Measurements from ENCODE around the gene PDE10A. TPM values are rescaled to one million over a fixed set of nuclear protein-coding genes. Genes with fewer than 3 reads are reported as not detected.

The PDE10A gene
- total and polyA plus RNA-seq, 9 donors, result 5.9 to 344 (median 88.7) TPM

DNA sequence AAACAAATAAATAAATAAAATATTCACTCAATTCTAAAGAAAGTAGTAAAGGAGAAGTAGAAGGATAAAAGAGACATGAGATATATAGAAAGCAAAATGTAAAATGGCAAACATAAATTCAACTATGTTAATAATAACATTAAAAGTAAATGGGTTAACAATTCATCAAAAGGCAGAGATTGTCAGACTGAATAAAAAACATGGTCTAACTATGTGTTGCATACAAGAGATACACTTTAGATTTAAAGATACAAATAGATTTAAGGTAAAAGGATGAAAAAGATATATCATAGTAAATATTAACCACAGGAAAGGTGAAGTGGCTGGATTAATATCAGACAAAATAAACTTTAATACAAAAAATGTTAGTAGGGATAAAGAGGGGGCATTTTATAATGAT, 35.8 kb upstream of the PDE10A start:
- Histone ChIP-seq H3K4me1 (ENCODE audit: insufficient read depth) (no peaks in the 10 kb centered on the region), H3K36me3 (no peaks in the 10 kb centered on the region), H3K4me3 (no peak overlapping the region), H3K9me3 (no peaks in the 10 kb centered on the region), H3K27me3 (no peaks in the 10 kb centered on the region), H3K27ac (no peak overlapping the region)
- no peak for DNase-seq
- intact Hi-C loops (cut with DNase I), result no loop called here
- no peak for TF ChIP-seq EP300 (IDR thresholded peaks at IDR 0.05)
- TF ChIP-seq POLR2A (IDR thresholded peaks at IDR 0.05), result no peak
- TF ChIP-seq CTCF (IDR thresholded peaks at IDR 0.05), result no peak

DNA sequence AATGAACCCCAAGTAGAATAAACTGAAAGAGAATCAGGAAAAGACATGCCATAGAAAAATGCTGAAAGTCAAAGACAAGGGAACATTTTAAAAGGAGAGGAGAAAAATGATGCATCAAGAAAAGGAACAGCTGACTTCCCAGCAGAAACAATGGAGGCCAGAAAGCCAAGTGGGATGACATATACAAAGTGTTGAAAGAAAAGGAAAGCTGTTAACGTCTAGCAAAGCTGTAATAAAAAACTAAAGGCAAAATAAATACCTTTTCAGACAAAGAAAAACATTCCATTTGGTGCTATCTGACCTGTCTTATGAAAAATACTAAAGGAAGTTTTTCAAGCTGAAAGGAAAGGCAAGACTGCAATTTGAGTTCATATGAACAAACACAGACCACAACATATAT, 34.1 kb upstream of the PDE10A start:
- Histone ChIP-seq H3K9me3 (no peaks in the 10 kb centered on the region), H3K36me3 (no peaks in the 10 kb centered on the region), H3K27me3 (no peaks in the 10 kb centered on the region), H3K4me3 (no peak overlapping the region), H3K27ac (no peak overlapping the region), H3K4me1 (ENCODE audit: insufficient read depth) (no peaks in the 10 kb centered on the region)
- intact Hi-C loops (cut with DNase I), result no loop called here
- 41 to 42% (median 41%) methylated on average over 1 of the region's 1 CpG for WGBS, 3 donors
- no peak for DNase-seq
- no peak for TF ChIP-seq EP300 (IDR thresholded peaks at IDR 0.05)
- TF ChIP-seq POLR2A (IDR thresholded peaks at IDR 0.05), result no peak
- no peak for TF ChIP-seq CTCF (IDR thresholded peaks at IDR 0.05)

GRCh38 chr6:165695722-165696515, 32.9 kb upstream of the PDE10A start:
- intact Hi-C loops (cut with DNase I), result no loop called here
- no peak overlapping the region for H3K4me3 ChIP-seq
- TF ChIP-seq CTCF (IDR thresholded peaks at IDR 0.05) (no peak), POLR2A (IDR thresholded peaks at IDR 0.05) (no peak), EP300 (IDR thresholded peaks at IDR 0.05) (no peak)
- H3K4me1 ChIP-seq (ENCODE audit: insufficient read depth), result no peaks in the 10 kb centered on the region
- 71 to 78% (median 75%) methylated on average over 8 of the region's 8 CpGs for WGBS, 3 donors
- DNase-seq, result no peak
- H3K27ac ChIP-seq, result no peak overlapping the region
- H3K36me3 ChIP-seq, result no peaks in the 10 kb centered on the region
- H3K27me3 ChIP-seq, result no peaks in the 10 kb centered on the region
- no peaks in the 10 kb centered on the region for H3K9me3 ChIP-seq

DNA sequence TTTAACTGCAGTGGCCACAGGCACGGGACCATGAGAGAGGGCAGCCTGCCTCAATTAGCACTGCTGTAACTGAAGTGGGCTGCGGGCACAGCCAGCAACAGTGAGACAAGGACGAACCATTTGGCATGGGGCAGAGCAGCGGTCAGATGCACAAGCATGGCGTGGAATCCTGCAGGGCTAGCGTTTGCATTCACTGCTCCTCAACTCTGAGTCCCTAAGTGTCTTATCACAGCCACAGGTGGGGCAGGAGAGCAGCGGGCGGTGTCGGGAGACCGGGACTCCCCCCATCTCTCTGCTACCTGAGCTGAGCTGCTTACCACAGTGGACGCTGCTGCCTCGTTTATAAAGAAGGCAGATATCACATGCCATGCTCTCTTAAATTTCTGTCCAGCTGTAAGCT, 31.3 kb upstream of the PDE10A start:
- no peaks in the 10 kb centered on the region for H3K27me3 ChIP-seq
- no peak overlapping the region for H3K4me3 ChIP-seq
- DNase-seq, result no peak
- H3K27ac ChIP-seq, result no peak overlapping the region
- H3K36me3 ChIP-seq, result no peaks in the 10 kb centered on the region
- no peaks in the 10 kb centered on the region for H3K4me1 ChIP-seq (ENCODE audit: insufficient read depth)
- intact Hi-C loops (cut with DNase I), result no loop called here
- 29 to 64% (median 39%) methylated on average over 12 of the region's 12 CpGs for WGBS, 3 donors
- H3K9me3 ChIP-seq, result no peaks in the 10 kb centered on the region
- TF ChIP-seq POLR2A (IDR thresholded peaks at IDR 0.05) (no peak), CTCF (IDR thresholded peaks at IDR 0.05) (no peak), EP300 (IDR thresholded peaks at IDR 0.05) (no peak)

All from ovary (tissue), 9 donors.